ENCODE results near the gene EPS15.

GRCh38 chr1:51498924-51499323 lies 20.1 kb downstream of the EPS15 start:
- no peak for TF ChIP-seq ZNF433 (tag by site-specific recombination; IDR thresholded peaks at IDR 0.05; ENCODE audit: low read depth)
- TF ChIP-seq PRDM6 (tag by site-specific recombination; IDR thresholded peaks at IDR 0.05) = no peak
- TF ChIP-seq MEIS1 (CRISPR knock-in tag; IDR thresholded peaks at IDR 0.05; ENCODE audit: borderline replicate concordance) = no peak
- TF ChIP-seq CTCF (tag by site-specific recombination; IDR thresholded peaks at IDR 0.05) = no peak
- TF ChIP-seq ZNF280C (tag by site-specific recombination; IDR thresholded peaks at IDR 0.05) = no peak
- TF ChIP-seq GLIS1 (tag by site-specific recombination; IDR thresholded peaks at IDR 0.05) = no peak
- TF ChIP-seq ZNF776 (tag by site-specific recombination; IDR thresholded peaks at IDR 0.05; ENCODE audit: borderline replicate concordance) = no peak
- TF ChIP-seq ZNF335 (tag by site-specific recombination; conservative IDR thresholded peaks at IDR 0.05) = no peak
